GM12891 (cell line): ENCODE results near the gene FBXO10.

Experiments used
- POLR2A ChIP-seq: IDR thresholded peaks from 2 replicates; pipeline ENCODE4 v1.6.1; 2011; ENCODE audit warnings: low read depth, low read length, control low read depth
- POLR2AphosphoS5 ChIP-seq: IDR thresholded peaks from 2 replicates; pipeline ENCODE4 v1.6.1; 2011; ENCODE audit warnings: low read depth, low read length, control low read depth
- SPI1 ChIP-seq: IDR thresholded peaks from 2 replicates; pipeline ENCODE4 v1.6.1; 2011; ENCODE audit warnings: low read depth, low read length, control low read depth
- TAF1 ChIP-seq: IDR thresholded peaks from 2 replicates; pipeline ENCODE4 v1.6.1; 2011; ENCODE audit warnings: low read depth, low read length, control low read depth

DNA sequence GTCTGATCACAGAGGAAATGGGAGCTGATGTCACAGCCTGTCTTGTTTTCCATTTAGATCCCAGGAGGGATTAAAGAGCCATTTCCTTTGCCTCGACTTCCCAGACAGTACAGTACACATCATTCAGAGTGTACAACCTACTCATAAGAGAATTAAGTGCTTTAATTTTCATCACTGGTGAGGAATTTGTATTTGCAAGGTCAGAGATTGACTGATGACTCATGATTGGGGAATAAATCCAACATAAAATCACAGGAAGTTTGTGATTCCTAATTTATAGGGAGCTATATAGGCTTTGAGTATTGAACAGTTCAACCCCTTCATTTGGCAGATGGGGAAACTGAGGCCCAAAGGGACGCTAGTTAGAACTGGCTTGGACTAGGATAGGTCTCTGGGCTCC lies 20.3 kb upstream of the FBXO10 start:
- TF ChIP-seq POLR2A (no peak), POLR2AphosphoS5 (no peak), SPI1 (no peak), TAF1 (no peak)
